Measurements from ENCODE around the gene ZNF556. TPM values are rescaled to one million over a fixed set of nuclear protein-coding genes. Genes with fewer than 3 reads are reported as not detected.
"Not testable (repeated sequence)": the region's sequence is repeated elsewhere in the genome, so short reads cannot be mapped to it uniquely, and the experiment has no call there.

Gene ZNF556
- total RNA-seq, 1 experiment from 2014 or later: 0.05 TPM

GRCh38 chr19:2848616-2849015 is 18.5 kb upstream of the ZNF556 start:
- in situ Hi-C loops (cut with HindIII; ENCODE audit: low pct_unique_long_range_greater_than_20kb, low sequenced_read_pairs): no loop called here
- no peak for DNase-seq (ENCODE audit: low read depth, low spot score)

- DNase-seq (ENCODE audit: low read depth, low spot score): no peak
- in situ Hi-C loops (cut with HindIII; ENCODE audit: low pct_unique_long_range_greater_than_20kb, low sequenced_read_pairs): no loop called here
Measured at GRCh38 chr19:2850256-2850925, 16.7 kb upstream of the ZNF556 start.

GRCh38 chr19:2852598-2852997 is 14.5 kb upstream of the ZNF556 start:
- no peak for DNase-seq (ENCODE audit: low read depth, low spot score)
- in situ Hi-C loops (cut with HindIII; ENCODE audit: low pct_unique_long_range_greater_than_20kb, low sequenced_read_pairs): no loop called here

- in situ Hi-C loops (cut with HindIII; ENCODE audit: low pct_unique_long_range_greater_than_20kb, low sequenced_read_pairs): no loop called here
Measured at GRCh38 chr19:2853015-2853606, 14.0 kb upstream of the ZNF556 start.

GRCh38 chr19:2854849-2855248 is 12.3 kb upstream of the ZNF556 start:
- in situ Hi-C loops (cut with HindIII; ENCODE audit: low pct_unique_long_range_greater_than_20kb, low sequenced_read_pairs): no loop called here
- DNase-seq (ENCODE audit: low read depth, low spot score): no peak

More at GRCh38 chr19:2853015-2853606, 14.0 kb upstream of the ZNF556 start:
- DNase-seq (ENCODE audit: low read depth, low spot score): no peak

- DNase-seq (ENCODE audit: low read depth, low spot score): no peak
- in situ Hi-C loops (cut with HindIII; ENCODE audit: low pct_unique_long_range_greater_than_20kb, low sequenced_read_pairs): no loop called here
Measured at GRCh38 chr19:2856457-2857050, 10.6 kb upstream of the ZNF556 start.

- DNase-seq (ENCODE audit: low read depth, low spot score): no peak
- in situ Hi-C loops (cut with HindIII; ENCODE audit: low pct_unique_long_range_greater_than_20kb, low sequenced_read_pairs): no loop called here
Measured at GRCh38 chr19:2858864-2859263, 8.3 kb upstream of the ZNF556 start.

GRCh38 chr19:2863816-2864215 is 3.3 kb upstream of the ZNF556 start:
- in situ Hi-C loops (cut with HindIII; ENCODE audit: low pct_unique_long_range_greater_than_20kb, low sequenced_read_pairs): no loop called here
- no peak for DNase-seq (ENCODE audit: low read depth, low spot score)

GRCh38 chr19:2865334-2866100 is 1.6 kb upstream of the ZNF556 start:
- in situ Hi-C loops (cut with HindIII; ENCODE audit: low pct_unique_long_range_greater_than_20kb, low sequenced_read_pairs): no loop called here
- no peak for DNase-seq (ENCODE audit: low read depth, low spot score)

- no peak for DNase-seq (ENCODE audit: low read depth, low spot score)
- in situ Hi-C loops (cut with HindIII; ENCODE audit: low pct_unique_long_range_greater_than_20kb, low sequenced_read_pairs): no loop called here
Measured at GRCh38 chr19:2866495-2867024, 575 bp upstream of the ZNF556 start.

GRCh38 chr19:2869618-2870017 is 2.5 kb downstream of the ZNF556 start:
- DNase-seq (ENCODE audit: low read depth, low spot score): no peak
- in situ Hi-C loops (cut with HindIII; ENCODE audit: low pct_unique_long_range_greater_than_20kb, low sequenced_read_pairs): no loop called here

GRCh38 chr19:2872175-2872574 is 5.0 kb downstream of the ZNF556 start:
- in situ Hi-C loops (cut with HindIII; ENCODE audit: low pct_unique_long_range_greater_than_20kb, low sequenced_read_pairs): not testable (repeated sequence)
- DNase-seq (ENCODE audit: low read depth, low spot score): peak; percentile 48

GRCh38 chr19:2877398-2878331 is 10.5 kb downstream of the ZNF556 start:
- in situ Hi-C loops (cut with HindIII; ENCODE audit: low pct_unique_long_range_greater_than_20kb, low sequenced_read_pairs): no loop called here
- DNase-seq (ENCODE audit: low read depth, low spot score): no peak

- DNase-seq (ENCODE audit: low read depth, low spot score): no peak
- in situ Hi-C loops (cut with HindIII; ENCODE audit: low pct_unique_long_range_greater_than_20kb, low sequenced_read_pairs): no loop called here
Measured at GRCh38 chr19:2883686-2884439, 16.7 kb downstream of the ZNF556 start.

- DNase-seq (ENCODE audit: low read depth, low spot score): no peak
- in situ Hi-C loops (cut with HindIII; ENCODE audit: low pct_unique_long_range_greater_than_20kb, low sequenced_read_pairs): no loop called here
Measured at GRCh38 chr19:2885736-2886135, 18.6 kb downstream of the ZNF556 start.

- in situ Hi-C loops (cut with HindIII; ENCODE audit: low pct_unique_long_range_greater_than_20kb, low sequenced_read_pairs): no loop called here
- DNase-seq (ENCODE audit: low read depth, low spot score): peak; percentile 83
Measured at GRCh38 chr19:2887391-2887914, 20.3 kb downstream of the ZNF556 start.

Data from SK-MEL-5 (cell line).